Upper lobe of left lung (tissue), 4 donors: ENCODE data around the gene CCDC149.

Source experiments
- CTCF ChIP-seq, 6 experiments: fragments of 450-650 bp in 4 of 6; fragments of 200-600 bp in 2 of 6; sonication (generic) in 2 of 6; IDR thresholded peaks; one replicate each; pipeline ENCODE4 v1.5.1; 2016 to 2019; ENCODE audit warnings: antibody characterized with exemption in 6 of 6
- EP300 ChIP-seq, 4 donors: sonication (generic); formaldehyde crosslinking; IDR thresholded peaks; one replicate each; pipeline ENCODE4 v1.5.1; 2017; ENCODE audit warnings: antibody characterized with exemption in 4 of 4, control low read depth in 2 of 4
- POLR2A ChIP-seq, 4 donors: fragments of 450-650 bp; IDR thresholded peaks; one replicate each; pipeline ENCODE4 v1.5.1; 2016 to 2017; ENCODE audit warnings: antibody characterized with exemption in 4 of 4, mild to moderate bottlenecking in 2 of 4
- POLR2AphosphoS5 ChIP-seq, 2 donors: sonication (generic); formaldehyde crosslinking; IDR thresholded peaks; one replicate each; pipeline ENCODE4 v1.5.1; 2017; ENCODE audit warnings: antibody characterized with exemption in 2 of 2

GRCh38 chr4:24780936-24781495 is 131.8 kb downstream of the CCDC149 start:
- no peak for TF ChIP-seq CTCF (IDR thresholded peaks at IDR 0.05)
- no peak for TF ChIP-seq POLR2AphosphoS5 (IDR thresholded peaks at IDR 0.05)
- TF ChIP-seq EP300 (IDR thresholded peaks at IDR 0.05) = no peak
- no peak for TF ChIP-seq POLR2A (IDR thresholded peaks at IDR 0.05)
